Measurements from ENCODE around the gene LSM7.

Gene LSM7

DNA sequence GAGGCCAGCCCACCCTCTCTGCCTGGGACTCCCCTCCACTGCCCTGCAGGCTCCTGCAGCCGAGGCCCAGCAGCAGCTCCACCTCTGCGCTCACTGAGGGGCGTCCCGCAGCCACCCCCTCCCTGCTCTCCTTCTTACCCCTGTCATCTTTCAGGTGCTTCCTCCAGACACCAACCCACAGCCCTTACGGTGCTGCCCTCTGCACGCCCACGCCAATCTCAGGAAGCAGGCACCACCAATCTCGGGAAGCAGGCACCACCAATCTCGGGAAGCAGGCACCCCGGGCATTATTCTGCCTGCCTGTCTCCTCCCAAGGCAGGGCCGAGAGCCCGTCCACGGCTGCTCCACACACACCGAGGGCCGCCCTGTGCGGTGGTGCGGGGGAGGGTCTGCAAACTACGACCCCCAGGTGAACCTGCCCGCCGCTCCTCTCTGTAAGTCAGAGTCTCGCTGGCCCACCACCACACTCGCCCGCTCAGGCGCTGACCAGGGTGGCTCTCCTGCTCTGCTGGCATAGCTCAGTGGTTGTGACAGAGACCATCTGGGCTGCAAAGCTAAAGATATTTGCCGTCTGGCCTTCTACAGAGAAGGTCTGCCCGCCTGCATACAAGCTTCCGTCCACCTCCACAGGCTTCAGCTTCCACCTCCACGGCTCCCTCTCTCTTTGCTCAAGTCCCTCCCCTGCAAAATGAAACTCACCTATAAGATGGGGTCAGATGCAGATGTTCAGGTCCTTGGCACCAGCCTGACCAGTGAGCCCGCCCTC is 2.9 kb downstream of the LSM7 start:
- no peak for DNase-seq (ENCODE audit: low read depth in 1 of 2, low spot score in 1 of 2)

DNA sequence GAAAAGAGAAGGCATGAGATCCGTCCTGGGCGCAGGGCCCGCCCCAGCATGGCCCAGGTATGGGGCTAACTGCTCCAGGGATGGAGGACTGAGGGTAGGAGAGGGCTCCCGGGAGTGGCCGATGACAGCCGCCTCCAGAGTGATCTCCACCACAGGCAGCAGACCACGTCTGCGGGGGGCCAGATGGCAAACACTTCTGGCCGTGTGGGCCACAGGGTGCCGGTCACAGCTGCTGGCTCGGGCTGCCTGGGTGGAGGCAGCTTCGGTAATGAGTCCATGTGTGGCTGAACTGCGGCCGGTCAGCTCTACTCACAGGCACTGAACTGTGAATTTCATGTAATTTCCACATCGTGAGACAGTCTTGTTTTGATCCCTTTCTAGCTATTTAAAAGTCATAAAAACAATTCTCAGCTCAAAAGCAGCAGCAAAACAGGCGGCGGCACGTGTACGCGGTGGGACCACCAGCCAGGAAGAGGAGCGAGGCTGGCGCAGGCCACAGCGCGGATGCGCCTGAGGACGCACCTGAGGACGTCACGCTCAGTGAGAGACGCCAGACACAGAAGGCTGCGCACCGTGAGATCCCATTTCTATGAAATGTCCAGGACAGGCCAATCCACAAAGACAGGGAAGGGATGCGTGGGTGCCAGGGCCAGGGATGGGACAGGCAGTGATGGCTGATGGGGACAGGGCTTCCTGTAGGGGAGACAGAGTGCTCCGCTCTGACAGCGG is 4.0 kb downstream of the LSM7 start:
- DNase-seq (ENCODE audit: low read depth in 1 of 2, low spot score in 1 of 2): no peak

DNA sequence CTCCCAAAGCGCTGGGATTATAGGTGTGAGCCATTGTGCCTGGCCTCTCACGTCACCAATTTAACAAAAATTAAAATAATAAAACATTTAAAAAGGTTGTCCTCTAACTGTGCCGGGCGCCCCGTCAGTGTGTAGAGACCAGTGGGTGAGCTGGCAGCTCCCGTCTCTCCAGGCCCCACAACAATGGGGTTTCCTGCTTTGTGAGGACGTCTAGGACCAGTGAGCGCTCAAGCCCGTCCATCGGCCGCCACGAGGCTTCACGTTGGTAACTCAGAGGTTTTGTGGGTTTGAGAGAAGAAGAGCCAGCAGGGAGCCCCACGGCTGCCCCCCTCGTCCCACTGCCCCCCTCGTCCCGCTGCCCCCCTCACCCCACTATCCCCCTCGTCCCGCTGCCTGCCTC is 4.7 kb downstream of the LSM7 start:
- DNase-seq (ENCODE audit: low read depth in 1 of 2, low spot score in 1 of 2): no peak

DNA sequence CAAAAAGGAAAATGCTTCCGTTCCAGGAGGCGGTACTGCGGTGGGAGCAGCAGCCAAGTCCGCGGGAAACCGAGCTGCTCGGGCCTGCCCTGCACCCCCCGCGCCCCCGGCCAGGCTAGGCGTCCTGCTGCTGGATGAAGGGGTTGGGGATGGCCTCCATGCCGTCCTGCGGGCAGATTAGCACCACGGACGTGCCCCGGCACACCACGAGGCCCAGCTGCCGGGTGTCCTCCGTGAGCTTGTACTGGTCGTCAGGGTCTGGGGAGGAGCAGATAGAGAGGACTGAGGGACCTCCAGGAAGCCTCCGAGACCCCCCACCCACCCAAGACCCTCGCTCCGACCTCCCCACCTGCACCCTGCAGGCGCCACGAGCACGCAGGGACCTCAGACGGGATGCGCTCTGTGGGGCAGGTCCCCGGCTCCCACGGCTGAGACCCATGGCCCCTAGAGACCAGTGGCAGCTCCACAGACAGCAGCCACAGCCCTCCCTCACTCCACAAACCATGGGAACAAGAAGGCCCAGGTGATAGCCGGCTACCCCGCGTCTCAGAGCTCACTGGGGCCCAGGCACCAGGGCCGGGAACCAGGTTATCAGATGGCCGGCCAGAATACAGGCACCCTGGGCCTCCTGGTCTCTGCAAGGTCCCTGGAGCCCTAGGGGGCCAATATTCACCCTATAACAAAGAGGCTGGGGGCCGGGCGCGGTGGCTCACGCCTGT is 6.7 kb downstream of the LSM7 start:
- DNase-seq (ENCODE audit: low read depth in 1 of 2, low spot score in 1 of 2): no peak

DNA sequence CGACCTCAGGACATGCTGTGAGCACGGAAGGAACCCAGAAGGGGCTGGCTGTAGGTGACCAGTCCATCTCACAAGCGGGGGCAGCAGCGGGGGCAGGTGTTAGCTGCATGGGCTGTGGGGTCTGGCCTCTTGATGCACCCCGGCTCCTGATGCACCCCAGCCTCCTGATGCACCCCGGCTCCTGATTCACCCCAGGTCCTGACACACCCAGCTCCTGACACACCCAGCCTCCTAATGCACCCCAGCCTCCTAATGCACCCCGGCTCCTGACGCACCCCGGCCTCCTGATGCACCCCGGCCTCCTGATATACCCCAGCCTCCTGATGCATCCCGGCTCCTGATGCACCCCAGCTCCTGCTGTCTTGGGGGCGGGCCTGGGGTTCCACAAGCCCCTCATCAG is 7.4 kb downstream of the LSM7 start:
- no peak for DNase-seq (ENCODE audit: low read depth in 1 of 2, low spot score in 1 of 2)

DNA sequence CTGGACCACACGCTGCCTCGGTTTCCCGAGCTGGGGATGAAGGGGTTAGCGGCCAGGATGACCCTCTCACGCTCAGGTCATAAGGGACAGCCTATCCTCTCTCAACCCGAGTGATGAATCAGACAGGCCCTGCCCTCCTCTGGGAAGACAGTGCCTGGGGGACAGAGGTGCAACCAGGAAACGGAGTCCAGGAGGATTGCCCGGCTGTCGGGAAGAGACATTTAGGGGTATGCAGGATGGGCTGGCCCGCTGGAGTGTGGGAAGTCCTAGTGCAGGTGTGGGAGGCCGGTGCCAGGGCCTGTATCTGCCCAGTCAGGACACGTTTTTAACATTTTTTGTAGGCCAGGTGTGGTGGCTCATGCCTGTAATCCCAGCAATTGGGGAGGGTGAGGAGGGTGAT is 8.3 kb downstream of the LSM7 start:
- DNase-seq (ENCODE audit: low read depth in 1 of 2, low spot score in 1 of 2): no peak

DNA sequence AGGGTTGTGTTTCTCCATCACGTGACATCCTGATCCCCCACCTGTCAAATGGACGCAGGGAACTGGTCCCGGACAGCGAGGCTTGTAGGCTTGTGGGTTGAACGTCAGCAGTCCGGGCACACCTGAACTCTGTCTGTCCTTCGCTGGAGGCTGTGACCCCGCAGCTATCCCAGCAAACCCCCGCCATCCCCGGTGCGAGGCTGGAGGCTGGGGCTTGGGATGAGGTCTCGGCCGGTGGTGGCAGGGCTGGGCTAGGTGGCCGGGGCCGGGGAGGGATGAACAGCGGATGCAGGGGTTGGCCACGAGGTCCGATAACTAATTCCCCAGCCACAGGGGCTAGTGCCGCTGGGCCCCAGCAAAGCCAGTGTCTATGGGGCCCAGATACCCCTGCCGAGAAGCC is 8.8 kb downstream of the LSM7 start:
- no peak for DNase-seq (ENCODE audit: low read depth in 1 of 2, low spot score in 1 of 2)

DNA sequence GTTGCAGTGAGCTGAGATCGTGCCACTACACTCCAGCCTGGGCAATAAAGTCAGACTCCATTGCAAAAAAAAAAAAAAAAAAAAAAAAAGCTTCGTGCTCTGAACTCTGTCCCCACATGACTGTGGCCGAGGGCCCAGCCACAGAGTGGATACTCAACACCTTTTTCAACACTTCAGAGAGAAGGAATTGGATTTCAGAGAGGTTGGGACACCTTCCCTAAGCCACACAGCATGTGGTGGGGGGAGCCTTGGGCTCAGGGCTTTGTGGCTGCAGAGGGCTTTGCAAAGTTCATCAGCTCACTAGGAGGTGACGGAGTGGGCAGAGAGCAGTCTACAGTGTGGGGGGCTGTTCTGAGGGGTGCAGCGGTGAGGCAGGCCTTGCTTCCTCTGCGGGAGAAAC is 9.5 kb downstream of the LSM7 start:
- no peak for DNase-seq (ENCODE audit: low read depth in 1 of 2, low spot score in 1 of 2)

DNA sequence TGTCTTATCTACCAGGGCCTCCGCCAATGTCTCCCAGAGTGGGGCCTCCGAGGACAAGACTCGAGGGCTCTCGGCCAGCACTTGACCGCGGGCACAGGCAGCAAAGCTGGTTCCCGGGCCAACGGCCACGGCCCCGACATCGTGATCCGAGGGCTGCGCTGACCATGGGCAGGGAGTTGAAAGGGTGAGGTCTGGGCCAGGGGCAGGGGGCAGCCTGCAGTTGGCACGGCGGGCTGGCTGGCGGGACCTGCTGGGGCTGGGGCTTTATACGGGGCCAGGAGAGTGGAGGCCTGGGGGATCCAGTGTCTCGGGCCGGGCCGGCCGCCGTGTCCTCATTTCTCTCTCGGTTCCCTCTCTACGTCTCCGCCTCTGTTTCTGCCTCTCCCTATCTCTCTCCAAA is 10.6 kb downstream of the LSM7 start:
- no peak for DNase-seq (ENCODE audit: low read depth in 1 of 2, low spot score in 1 of 2)

DNA sequence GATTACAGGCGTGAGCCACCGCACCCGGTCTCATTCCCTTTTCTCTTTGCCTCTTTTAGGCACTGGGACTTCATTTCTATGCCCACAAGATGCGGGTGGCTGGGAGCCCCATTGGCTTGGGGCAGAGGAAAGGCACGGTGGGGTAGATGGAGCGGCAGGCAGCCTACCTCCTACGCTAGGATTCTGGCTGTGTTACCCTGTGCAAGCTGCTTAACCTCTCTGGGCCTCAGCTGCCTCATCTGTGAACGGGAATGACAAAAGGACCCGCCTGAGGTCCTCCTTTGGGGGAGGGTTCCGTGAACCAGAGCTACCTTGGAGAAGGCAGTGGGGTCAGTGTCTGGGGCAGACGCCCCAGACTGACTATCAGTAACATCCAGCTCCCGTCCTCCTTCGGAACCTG is 11.1 kb downstream of the LSM7 start:
- no peak for DNase-seq (ENCODE audit: low read depth in 1 of 2, low spot score in 1 of 2)

DNA sequence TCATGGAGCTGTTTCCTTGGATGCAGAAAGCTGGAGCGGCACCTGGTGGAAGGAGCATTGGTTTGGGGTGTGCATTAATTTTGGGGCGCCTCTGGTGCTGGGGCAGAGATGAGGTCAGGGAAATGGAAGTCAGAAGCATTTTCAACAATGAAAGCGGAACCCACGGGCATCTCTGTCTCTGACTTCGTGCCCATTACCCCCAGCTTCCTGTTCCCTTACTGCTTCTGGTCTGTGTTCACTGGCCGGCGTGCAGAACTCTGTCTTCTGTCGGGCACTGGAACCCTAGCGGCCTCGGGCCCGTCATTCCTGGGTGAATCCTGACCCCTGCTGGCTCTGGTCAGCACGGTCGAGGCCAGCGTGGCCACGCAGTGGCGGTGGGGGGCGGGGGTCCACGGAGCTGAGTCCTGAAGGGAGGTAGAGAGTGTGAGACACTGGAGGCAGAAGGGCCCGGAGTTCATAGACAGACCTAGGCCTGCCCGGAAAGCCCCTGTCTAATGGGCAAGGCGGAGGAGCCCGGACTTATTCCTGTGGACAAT is 12.5 kb downstream of the LSM7 start:
- DNase-seq (ENCODE audit: low read depth in 1 of 2, low spot score in 1 of 2): no peak

DNA sequence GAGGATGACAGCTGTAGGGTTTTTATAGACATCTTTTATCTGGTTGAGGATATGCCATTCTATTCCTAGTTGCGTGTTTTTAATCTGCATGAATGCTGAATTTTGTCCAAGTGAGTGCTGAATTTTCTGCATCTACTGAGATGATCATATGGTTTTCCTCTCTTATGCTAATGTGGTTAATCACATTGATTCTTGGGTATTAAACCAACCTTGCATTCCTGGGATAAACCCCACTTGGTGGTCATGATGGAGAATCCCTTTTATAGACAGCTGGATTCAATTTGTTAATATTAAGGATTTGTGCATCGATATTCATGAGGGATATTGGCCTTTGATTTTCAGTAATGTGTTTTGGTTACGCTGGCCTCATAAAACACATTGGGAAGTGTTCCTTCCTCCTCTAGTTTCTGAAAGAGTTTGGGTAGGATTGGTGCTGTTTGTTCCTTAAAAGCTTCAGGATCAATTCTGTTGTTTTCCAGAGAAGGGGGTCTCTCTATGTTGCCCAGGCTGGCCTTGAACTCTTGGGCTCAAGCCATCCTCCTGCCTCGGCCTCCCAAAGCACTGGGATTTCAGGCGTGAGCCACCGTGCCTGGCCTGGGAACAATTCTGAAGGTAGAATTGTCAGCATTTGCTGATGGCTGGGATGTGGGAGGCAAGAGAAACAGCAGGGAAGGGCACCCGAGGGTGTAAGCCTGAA is 13.1 kb downstream of the LSM7 start:
- DNase-seq (ENCODE audit: low read depth in 1 of 2, low spot score in 1 of 2): no peak

DNA sequence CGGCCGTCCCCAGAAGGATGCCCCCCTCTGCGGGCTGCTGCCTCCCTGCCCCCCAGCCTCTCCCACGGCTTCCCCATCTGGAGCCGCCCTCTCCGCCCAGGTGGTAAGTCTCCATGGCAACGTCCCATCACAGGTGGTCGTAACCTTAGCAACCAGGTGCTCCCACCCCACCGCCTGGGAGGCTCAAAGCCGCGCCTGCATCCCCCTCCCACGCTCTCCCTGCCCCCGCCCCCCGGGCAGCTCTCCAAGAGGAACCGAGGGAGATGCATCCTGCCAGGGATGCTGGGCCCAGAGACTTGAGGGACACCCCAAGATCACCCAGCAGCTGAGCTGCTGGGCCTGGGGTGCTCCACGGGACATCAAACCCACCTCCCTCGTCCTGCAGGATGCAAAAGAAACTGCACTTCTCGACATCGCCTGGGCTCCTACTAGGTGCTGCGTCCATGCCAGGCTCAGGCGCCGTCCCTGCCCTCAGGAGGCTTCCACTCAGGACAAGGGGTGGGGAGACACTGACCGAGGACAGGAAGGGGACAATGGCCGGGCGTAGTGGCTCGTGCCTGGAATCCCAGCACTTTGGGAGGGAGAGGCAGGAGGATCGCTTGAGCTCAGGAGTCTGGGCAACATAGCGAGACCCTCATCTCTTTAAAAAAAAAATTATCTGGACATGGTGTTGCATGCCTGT is 15.4 kb downstream of the LSM7 start:
- no peak for DNase-seq (ENCODE audit: low read depth in 1 of 2, low spot score in 1 of 2)

DNA sequence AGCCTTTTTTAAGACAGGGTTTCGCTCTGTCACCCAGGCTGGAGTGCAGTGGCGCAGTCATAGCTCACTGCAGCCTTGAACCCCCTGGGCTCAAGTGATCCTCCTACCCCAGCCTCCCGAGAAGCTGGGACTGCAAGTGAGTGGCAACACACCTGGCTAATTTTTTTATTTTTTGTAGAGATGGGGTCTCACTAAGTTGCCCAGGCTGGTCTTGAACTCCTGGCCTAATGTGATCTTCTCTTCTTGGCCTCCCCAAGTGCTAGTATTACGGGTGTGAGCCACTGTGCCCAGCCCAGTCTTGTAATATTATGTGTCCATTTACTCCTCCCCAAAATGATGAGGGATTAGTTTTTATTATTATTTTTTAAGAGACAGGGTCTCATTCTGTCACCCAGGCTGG is 17.3 kb downstream of the LSM7 start:
- DNase-seq (ENCODE audit: low read depth in 1 of 2, low spot score in 1 of 2): no peak

DNA sequence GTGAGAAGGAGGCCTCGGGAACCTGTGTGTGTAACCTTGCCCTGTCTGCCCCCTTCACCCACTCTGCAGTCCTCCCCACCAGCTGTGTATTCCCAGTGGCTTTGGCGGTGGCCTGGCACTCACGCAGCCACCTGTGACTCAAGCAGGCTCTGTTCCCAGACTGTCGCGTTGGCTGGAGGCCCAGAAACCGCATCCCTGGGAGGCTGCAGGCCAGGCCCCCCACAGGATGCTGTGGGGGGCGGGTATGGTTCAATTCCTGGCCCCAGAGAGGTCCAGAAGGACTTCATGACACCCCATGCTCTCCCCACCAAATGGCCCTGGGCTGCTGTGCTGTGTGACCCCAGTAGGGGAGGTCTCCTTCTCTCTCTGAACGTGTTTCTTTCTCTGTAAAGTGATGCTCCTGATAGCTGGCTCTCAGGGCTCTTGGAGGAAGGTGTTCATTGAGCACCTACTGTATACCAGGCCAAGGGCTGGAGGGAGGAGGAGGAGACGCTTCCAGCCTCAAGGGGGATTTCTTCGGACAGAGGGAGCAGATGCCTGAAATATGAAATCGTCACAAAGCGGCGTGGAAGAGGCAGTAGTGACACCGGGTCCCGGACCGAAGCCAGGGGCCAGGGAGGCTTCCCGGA is 18.5 kb downstream of the LSM7 start:
- no peak for DNase-seq (ENCODE audit: low read depth in 1 of 2, low spot score in 1 of 2)

DNA sequence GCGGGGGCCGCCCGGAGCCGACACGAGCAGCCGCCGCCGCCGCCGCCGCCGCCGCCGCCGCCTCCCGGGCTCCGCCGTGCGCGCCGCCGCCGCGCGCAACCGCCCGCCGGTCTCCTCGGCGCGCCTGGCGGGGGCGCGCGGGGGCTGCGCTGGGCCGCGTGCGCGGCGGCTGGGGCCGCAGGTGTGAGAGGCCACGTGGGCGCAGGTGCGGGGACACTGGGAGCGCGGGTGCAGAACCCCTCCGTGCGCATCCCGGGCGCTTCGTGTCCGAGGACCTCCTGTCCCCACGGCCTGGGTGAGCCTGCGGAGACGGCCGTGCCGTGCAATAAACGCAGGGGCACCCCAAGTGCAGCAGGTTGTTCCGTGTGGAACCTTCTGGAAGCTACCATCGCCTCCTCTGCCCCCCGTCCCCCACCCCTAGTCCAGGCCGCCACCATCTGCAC is 20.3 kb downstream of the LSM7 start, which contains the start of gene LINGO3:
Gene LINGO3, minus strand, starts transcription at position 41 of the 443 bp plus-strand sequence. CDS start 16,378 bp downstream, outside the sequence.
- no peak for DNase-seq (ENCODE audit: low read depth in 1 of 2, low spot score in 1 of 2)

DNA sequence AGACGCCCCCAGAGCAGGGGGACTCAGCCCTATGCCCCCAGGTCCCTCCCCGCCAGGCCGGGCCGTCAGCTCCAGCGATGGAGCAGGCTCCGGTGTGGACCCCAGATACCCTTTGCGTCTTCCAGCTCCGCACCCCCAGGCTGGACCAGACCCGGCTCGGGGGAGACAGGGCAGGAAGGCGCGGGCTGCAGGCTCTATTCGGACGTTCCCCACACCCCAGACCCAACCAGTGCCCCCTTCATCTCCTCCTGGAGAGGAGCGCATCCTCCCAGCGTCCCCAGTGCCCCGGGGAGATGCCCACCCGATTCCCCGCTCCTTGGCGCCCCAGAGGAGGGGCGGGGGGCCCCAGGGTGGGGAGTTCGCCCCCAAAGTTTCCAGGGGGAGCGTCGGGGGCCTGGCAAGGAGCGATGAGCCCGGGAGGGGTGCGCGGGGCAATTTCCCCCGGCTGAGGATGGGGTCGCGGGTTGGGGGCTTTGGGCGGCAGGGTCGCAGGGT is 20.8 kb downstream of the LSM7 start:
- DNase-seq (ENCODE audit: low read depth in 1 of 2, low spot score in 1 of 2): no peak

DNA sequence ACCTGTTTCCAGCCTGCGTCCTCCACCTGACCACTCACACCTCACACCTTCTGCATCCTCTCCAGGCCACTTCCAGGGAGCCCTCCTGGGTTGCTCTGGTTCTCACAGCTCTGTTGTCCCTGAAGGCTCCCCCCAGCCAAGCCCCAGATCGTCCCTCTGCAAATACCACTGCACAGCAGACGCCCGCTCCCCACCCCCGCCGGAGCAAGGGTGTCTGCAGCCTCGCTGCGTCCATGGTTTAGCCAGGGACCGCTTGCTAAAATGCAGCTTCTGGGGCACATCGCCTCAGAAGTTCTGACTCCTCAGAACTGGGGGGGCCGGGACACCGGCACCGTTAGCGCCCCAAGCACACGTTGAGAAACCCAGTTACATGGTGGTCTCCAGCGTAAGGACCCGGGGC is 21.4 kb downstream of the LSM7 start:
- no peak for DNase-seq (ENCODE audit: low read depth in 1 of 2, low spot score in 1 of 2)

DNA sequence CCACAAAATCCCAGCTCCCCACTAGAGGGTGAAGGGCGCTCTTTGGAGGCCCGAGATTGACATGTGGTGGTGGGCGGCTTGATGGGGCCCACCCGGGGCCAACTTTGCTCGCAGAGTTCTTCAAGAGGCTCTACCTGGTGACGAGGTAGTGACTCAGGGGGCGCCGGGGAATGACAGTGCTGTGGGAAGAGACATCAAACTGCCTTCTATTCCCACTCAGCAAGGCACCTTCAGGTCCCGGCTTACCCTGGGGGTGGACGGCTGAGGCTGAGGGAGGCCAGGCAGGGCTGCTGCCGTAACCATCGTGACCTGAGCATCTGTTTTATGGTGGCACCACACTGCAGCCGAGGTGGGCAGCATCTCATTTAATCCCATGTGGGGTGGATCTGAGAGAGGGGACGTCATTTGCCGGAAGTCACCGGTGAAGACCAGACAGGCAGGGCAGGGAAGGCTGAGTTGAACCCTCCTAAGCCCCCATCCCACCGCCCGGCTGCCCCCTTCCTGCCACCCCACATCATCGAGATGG is 22.0 kb downstream of the LSM7 start:
- no peak for DNase-seq (ENCODE audit: low read depth in 1 of 2, low spot score in 1 of 2)
